H1 (cell line): ENCODE data around the gene NECTIN1. TPM values are rescaled to one million over a fixed set of nuclear protein-coding genes. Genes with fewer than 3 reads are reported as not detected.

Experiments used
- CEBPB ChIP-seq: IDR thresholded peaks from 2 replicates; pipeline ENCODE4 v1.6.1; 2012; ENCODE audit warnings: low read depth, low read length
- GABPA ChIP-seq: IDR thresholded peaks from 2 replicates; pipeline ENCODE4 v1.6.1; 2011; ENCODE audit warnings: mild to moderate bottlenecking, low read length, moderate library complexity, borderline replicate concordance; ENCODE audit not compliant: insufficient read depth
- HDAC2 ChIP-seq, 2 experiments: fragments of 300-600 bp in 1 of 2; sonication (generic) in 1 of 2; IDR thresholded peaks; 2 replicates each; pipeline ENCODE4 v1.6.1; 2011 to 2012; ENCODE audit warnings: low read depth in 2 of 2, low read length in 2 of 2, mild to moderate bottlenecking in 2 of 2, moderate library complexity in 2 of 2, borderline replicate concordance in 1 of 2, inconsistent platforms in 1 of 2
- JUN ChIP-seq: IDR thresholded peaks from 2 replicates; pipeline ENCODE4 v1.6.1; 2011; ENCODE audit warnings: low read depth, mild to moderate bottlenecking, improper control_type of control experiment, low read length
- RXRA ChIP-seq: IDR thresholded peaks from 2 replicates; pipeline ENCODE4 v1.6.1; 2011; ENCODE audit warnings: low read depth, mild to moderate bottlenecking, low read length, moderate library complexity; ENCODE audit not compliant: insufficient read depth
- SIN3A ChIP-seq, 2 experiments: IDR thresholded peaks in 1 of 2; conservative IDR thresholded peaks in 1 of 2; 2 replicates each; pipeline ENCODE4 v1.6.1; 2011 to 2012; ENCODE audit warnings: low read length in 2 of 2, improper control_type of control experiment in 1 of 2, low read depth in 1 of 2, mild to moderate bottlenecking in 1 of 2
- polyA plus RNA-seq, 7 experiments: library from polyadenylated mRNA; depleted of rRNA in 3 of 7; stranded (reverse) in 5 of 7; unstranded in 2 of 7; fragments of >200 nt in 5 of 7; fragments of 200-250 nt in 2 of 7; gene quantifications; 1 replicate in 5 of 7; 2 replicates in 1 of 7; 4 replicates in 1 of 7; pipeline versions ENCODE4 v1.2.1 to v1.2.3, GENCODE V29; 2011 to 2013; ENCODE audit warnings: missing spikeins in 2 of 7, mixed read lengths in 2 of 7
- total RNA-seq: library from RNA; stranded (reverse); fragmentation: NEBNext Ultra II Directional; extraction: Animal tissue kit (Norgen Biotek cat#: 25700); gene quantifications from 2 replicates; pipeline ENCODE4 v1.2.1, GENCODE V29; 2021
- TF ChIP-seq, protein P1 (sequence below): IDR thresholded peaks from 2 replicates; pipeline ENCODE4 v1.6.1; 2011; ENCODE audit warnings: low read length, improper control_type of control experiment

Gene NECTIN1
- total and polyA plus RNA-seq, 2 of the 8 experiments (the other 6 are each of a cell fraction or from before 2014, with no cell fraction given): 43.2 to 97.7 TPM

DNA sequence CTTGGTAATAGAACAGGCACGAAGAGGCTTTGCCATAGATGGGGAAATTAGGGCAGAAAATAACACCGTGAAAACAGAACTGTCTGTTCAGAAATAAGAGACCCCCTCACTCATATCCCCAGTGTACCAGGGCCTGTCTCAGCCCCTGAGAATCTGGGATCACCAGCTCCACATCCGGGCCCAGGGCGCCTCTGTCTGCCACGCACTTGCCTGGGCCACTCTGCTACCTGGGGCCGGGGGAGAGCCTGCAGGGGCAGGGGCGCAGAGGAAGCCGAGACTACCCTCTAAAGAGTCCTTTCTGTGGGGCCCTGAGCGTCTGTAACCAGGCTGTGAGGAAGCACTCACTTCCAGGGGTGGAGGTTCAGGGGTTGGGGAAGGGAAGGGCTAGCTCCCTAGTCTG is 19.8 kb downstream of the NECTIN1 start (continued):
- TF ChIP-seq, protein P1, sequence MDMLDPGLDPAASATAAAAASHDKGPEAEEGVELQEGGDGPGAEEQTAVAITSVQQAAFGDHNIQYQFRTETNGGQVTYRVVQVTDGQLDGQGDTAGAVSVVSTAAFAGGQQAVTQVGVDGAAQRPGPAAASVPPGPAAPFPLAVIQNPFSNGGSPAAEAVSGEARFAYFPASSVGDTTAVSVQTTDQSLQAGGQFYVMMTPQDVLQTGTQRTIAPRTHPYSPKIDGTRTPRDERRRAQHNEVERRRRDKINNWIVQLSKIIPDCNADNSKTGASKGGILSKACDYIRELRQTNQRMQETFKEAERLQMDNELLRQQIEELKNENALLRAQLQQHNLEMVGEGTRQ: no peak
- TF ChIP-seq SIN3A (conservative IDR thresholded peaks at IDR 0.05 in 1 of 2, IDR thresholded peaks at IDR 0.05 in 1 of 2; ENCODE audit: low read depth in 1 of 2, low read length in 2 of 2) (no peak), RXRA (no peak), CEBPB (no peak), GABPA (no peak), HDAC2 (IDR thresholded peaks at IDR 0.05; ENCODE audit: borderline replicate concordance in 1 of 2, low read depth in 2 of 2, low read length in 2 of 2) (no peak), JUN (no peak)
